PC-3 (cell line): ENCODE data around the gene THRA. TPM values are rescaled to one million over a fixed set of nuclear protein-coding genes. Genes with fewer than 3 reads are reported as not detected.

Experiments
- ATAC-seq: fragments of 200-7000 bp; cut with Tn5 transposase; 2 replicates; pipeline ENCODE4 v1.9.1; 2020; ENCODE audit warnings: mild to moderate bottlenecking, moderate library complexity
- BruUV-seq: library from RNA; stranded (reverse); fragments of 400-500 nt; replicated peaks from 2 replicates; lab custom pipeline; 2021; lab: Mats Ljungman, UMichigan
- CTCF ChIA-PET: fragments of 300-600 bp; sonication (Branson Sonifier 250); formaldehyde crosslinking; loops from one replicate; lab custom pipeline; 2022; ENCODE audit warnings: antibody characterized with exemption; lab: Charles Lee
- POLR2A ChIA-PET: fragments of 300-600 bp; sonication (Branson Sonifier 250); formaldehyde crosslinking; loops from one replicate; lab custom pipeline; 2022; ENCODE audit warnings: antibody characterized with exemption; ENCODE audit not compliant: unreplicated experiment; lab: Charles Lee
- DNase-seq: peaks from one replicate; pipeline ENCODE4 v3.0.0-alpha.2; 2015
- H2AFZ ChIP-seq: fragments of 300-600 bp; sonication (generic); 2 replicates; pipeline ENCODE4 v1.6.0; 2016; ENCODE audit warnings: antibody characterized with exemption, low read length
- H3F3A ChIP-seq: fragments of 300-600 bp; sonication (generic); one replicate; pipeline ENCODE4 v1.6.0; 2017; ENCODE audit warnings: antibody characterized with exemption, low read length, control low read depth, mild to moderate bottlenecking; ENCODE audit not compliant: unreplicated experiment
- H3K27ac ChIP-seq: fragments of 300-600 bp; sonication (generic); 2 replicates; pipeline ENCODE4 v1.5.1; 2016; ENCODE audit warnings: mild to moderate bottlenecking, low read length
- H3K27me3 ChIP-seq: fragments of 300-600 bp; sonication (generic); 2 replicates; pipeline ENCODE4 v1.6.1; 2016; ENCODE audit warnings: low read length, mixed read lengths
- H3K36me3 ChIP-seq: fragments of 300-600 bp; sonication (generic); 2 replicates; pipeline ENCODE4 v1.6.1; 2016; ENCODE audit warnings: low read depth, mixed run types, low read length, mixed read lengths
- H3K4me1 ChIP-seq: fragments of 300-600 bp; sonication (generic); 2 replicates; pipeline ENCODE4 v1.5.1; 2016; ENCODE audit warnings: low read length; ENCODE audit not compliant: insufficient read depth
- H3K4me2 ChIP-seq: fragments of 300-600 bp; sonication (generic); 2 replicates; pipeline ENCODE4 v1.6.0; 2016; ENCODE audit warnings: low read length
- H3K4me3 ChIP-seq: fragments of 300-600 bp; sonication (generic); 2 replicates; pipeline ENCODE4 v1.5.1; 2016; ENCODE audit warnings: mild to moderate bottlenecking, low read length, mixed read lengths
- H3K79me2 ChIP-seq: fragments of 300-600 bp; sonication (generic); 2 replicates; pipeline ENCODE4 v1.6.1; 2017; ENCODE audit warnings: low read length, mixed read lengths
- H3K9ac ChIP-seq: fragments of 300-600 bp; sonication (generic); 2 replicates; pipeline ENCODE4 v1.6.0; 2016; ENCODE audit warnings: mild to moderate bottlenecking, low read length
- H3K9me2 ChIP-seq: fragments of 300-600 bp; sonication (generic); replicated peaks from 2 replicates; pipeline ENCODE4 v1.6.1; 2016; ENCODE audit warnings: mixed run types, low read length, mixed read lengths
- H3K9me3 ChIP-seq: fragments of 300-600 bp; sonication (generic); 2 replicates; pipeline ENCODE4 v1.6.1; 2016; ENCODE audit warnings: low read length, mixed read lengths
- H4K20me1 ChIP-seq: fragments of 300-600 bp; sonication (generic); 2 replicates; pipeline ENCODE4 v1.6.1; 2016; ENCODE audit warnings: low read length, mixed read lengths
- EZH2 ChIP-seq: fragments of 300-600 bp; sonication (generic); IDR thresholded peaks from one replicate; pipeline ENCODE4 v1.6.1; 2017; ENCODE audit warnings: antibody characterized with exemption, mild to moderate bottlenecking, low read length; ENCODE audit not compliant: unreplicated experiment
- EZH2phosphoT487 ChIP-seq: fragments of 300-600 bp; sonication (generic); IDR thresholded peaks from 2 replicates; pipeline ENCODE4 v1.6.1; 2018; ENCODE audit warnings: mild to moderate bottlenecking, antibody characterized with exemption, low read length, borderline replicate concordance
- intact Hi-C: fragments of 100-400 bp; cut with micrococcal nuclease; formaldehyde crosslinking; loops from 2 replicates; pipeline ENCODE4 v1.9.0; 2023
- total RNA-seq: library from RNA; depleted of rRNA; stranded (reverse); fragments of >200 nt; gene quantifications from 2 replicates; pipeline ENCODE4 v1.2.3, GENCODE V29; 2014
- TF ChIP-seq, protein P1 (sequence below): fragments of 300-600 bp; sonication (generic); conservative IDR thresholded peaks from 2 replicates; pipeline ENCODE4 v1.5.1; 2017; ENCODE audit warnings: antibody characterized with exemption, low read depth, mild to moderate bottlenecking, low read length

Gene THRA
- total RNA-seq, 1 experiment from 2014 or later = 6.6 TPM

DNA sequence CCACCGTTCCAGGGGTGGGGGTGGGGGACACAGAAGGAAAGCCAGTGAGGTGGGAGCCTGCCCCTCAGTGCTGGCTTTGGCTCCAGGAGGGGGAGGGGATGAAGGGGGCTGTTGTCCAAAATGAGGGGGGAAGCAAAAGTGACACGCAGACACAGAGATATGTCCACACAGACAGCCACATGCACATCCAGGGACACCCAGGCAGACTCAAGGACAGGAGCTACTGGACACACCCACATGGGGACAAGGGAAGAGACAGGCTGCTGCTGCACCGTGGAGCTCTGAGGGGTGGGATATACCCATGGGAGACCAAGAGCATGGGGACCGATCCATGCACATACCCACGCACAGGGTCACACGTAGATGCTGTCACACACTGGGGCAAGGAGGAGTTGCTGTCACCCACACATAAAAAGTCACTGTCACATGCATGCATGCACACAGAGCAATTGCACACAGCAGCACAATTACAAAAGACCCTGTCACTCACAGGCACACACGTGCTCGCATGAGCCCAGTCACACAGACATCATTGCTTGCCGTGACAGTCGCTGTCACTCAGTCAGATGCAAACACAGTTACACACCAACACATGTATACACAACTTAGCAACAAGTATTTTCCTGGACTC lies 1.3 kb downstream of the THRA start:
- Histone ChIP-seq H4K20me1 (no peaks in the 10 kb centered on the region), H3K4me2 (peak overlapping the region; percentile 89), H3F3A (no peaks in the 10 kb centered on the region), H3K79me2 (no peaks in the 10 kb centered on the region), H3K4me1 (peaks cover 16% of the 10 kb centered on the region), H3K27me3 (no peaks in the 10 kb centered on the region), H3K9me3 (no peaks in the 10 kb centered on the region), H2AFZ (peak overlapping the region; percentile 93; the same call in 1 of the 2 replicates), H3K9me2 (no peaks in the 10 kb centered on the region), H3K27ac (no peak overlapping the region), H3K4me3 (peak overlapping the region; percentile 94), H3K9ac (peak overlapping the region; percentile 69), H3K36me3 (no peaks in the 10 kb centered on the region)
- no peak for ATAC-seq
- TF ChIP-seq EZH2phosphoT487 (no peak), EZH2 (no peak)
- TF ChIP-seq, protein P1, sequence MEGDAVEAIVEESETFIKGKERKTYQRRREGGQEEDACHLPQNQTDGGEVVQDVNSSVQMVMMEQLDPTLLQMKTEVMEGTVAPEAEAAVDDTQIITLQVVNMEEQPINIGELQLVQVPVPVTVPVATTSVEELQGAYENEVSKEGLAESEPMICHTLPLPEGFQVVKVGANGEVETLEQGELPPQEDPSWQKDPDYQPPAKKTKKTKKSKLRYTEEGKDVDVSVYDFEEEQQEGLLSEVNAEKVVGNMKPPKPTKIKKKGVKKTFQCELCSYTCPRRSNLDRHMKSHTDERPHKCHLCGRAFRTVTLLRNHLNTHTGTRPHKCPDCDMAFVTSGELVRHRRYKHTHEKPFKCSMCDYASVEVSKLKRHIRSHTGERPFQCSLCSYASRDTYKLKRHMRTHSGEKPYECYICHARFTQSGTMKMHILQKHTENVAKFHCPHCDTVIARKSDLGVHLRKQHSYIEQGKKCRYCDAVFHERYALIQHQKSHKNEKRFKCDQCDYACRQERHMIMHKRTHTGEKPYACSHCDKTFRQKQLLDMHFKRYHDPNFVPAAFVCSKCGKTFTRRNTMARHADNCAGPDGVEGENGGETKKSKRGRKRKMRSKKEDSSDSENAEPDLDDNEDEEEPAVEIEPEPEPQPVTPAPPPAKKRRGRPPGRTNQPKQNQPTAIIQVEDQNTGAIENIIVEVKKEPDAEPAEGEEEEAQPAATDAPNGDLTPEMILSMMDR = no peak
- POLR2A ChIA-PET = no interaction called here
- intact Hi-C loops = loop anchor here (2.0 kb wide), 1 partner anchor 47 kb away; no protein-coding TSS in a partner anchor
- TSS peak; percentile 36 for BruUV-seq
- DNase-seq = no peak
- CTCF ChIA-PET = interaction anchor here (1.0 to 1.2 kb wide), 2 partner anchors 11 to 51 kb away, joined by 3 read pairs; no protein-coding TSS in a partner anchor

DNA sequence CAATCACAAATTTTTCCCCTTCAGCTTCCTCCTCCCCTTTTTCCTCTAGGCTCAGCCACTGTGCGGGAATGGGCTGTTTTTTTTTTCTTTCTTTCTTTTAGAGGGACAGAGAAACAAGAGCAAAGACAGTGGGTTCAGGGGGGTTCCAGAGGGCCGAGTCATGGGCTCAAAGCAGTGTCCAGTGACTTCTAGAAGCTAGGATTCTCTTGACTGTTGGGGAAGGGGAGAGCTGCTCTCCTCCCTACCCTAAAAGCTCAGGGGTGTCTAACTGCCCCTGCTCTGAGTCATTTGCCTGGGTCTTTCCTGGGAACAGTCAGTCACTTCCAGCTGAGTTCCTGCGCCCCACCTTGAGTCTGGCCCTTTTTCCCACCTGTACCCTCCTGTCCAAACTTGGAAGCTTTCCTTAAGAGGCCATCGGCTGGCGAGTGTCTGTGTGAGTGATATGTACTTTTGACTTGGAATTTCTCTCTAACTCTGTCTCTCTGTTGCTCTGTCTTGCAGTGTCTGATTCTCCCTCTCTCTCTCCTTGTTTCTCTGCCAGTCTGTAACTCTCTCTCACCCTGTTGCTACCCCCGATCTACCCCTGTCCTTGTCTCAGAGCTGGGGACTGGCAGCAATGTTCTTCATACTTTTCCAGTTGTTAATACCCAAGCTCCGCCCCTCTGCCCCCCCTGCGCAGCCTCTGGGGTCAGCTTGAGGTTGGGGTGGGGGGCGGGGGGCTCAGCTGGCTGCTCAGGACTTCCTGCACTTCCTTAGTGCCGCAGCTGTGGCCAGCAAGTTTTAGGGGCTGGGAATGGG lies 2.4 kb downstream of the THRA start:
- no peak overlapping the region for H3K27ac ChIP-seq

More for the DNA sequence above, 2.4 kb downstream of the THRA start:
- no peak for DNase-seq
- H4K20me1 ChIP-seq = no peaks in the 10 kb centered on the region
- H3K4me1 ChIP-seq = peaks cover 27% of the 10 kb centered on the region
- no peaks in the 10 kb centered on the region for H3K36me3 ChIP-seq
- H3K9ac ChIP-seq = no peak overlapping the region
- no peaks in the 10 kb centered on the region for H3K27me3 ChIP-seq
- H3F3A ChIP-seq = no peaks in the 10 kb centered on the region
- H3K79me2 ChIP-seq = no peaks in the 10 kb centered on the region
- no peaks in the 10 kb centered on the region for H3K9me3 ChIP-seq
- no TSS peak for BruUV-seq
- intact Hi-C loops = no loop called here
- no peak for ATAC-seq
- no peaks in the 10 kb centered on the region for H3K9me2 ChIP-seq
- no peak overlapping the region for H3K4me2 ChIP-seq
- H2AFZ ChIP-seq = no peak overlapping the region
- TF ChIP-seq EZH2 (no peak), EZH2phosphoT487 (no peak)
- TF ChIP-seq, protein P1 = no peak
- POLR2A ChIA-PET = no interaction called here
- CTCF ChIA-PET = interaction anchor here (0.6 kb wide), 1 partner anchor 46 kb away, joined by 3 read pairs; no protein-coding TSS in a partner anchor
- no peak overlapping the region for H3K4me3 ChIP-seq
